GM12865 (cell line): ENCODE results near the gene XIRP1.

ENCODE experiments used
- DNase-seq: peaks from one replicate; pipeline ENCODE4 v3.0.0; 2010; ENCODE audit warnings: low read depth
- H3K4me3 ChIP-seq: 2 replicates; pipeline ENCODE4 v1.5.1; 2011; ENCODE audit warnings: mild to moderate bottlenecking, low read depth, low read length, control low read depth
- TF ChIP-seq, protein P1 (sequence below): IDR thresholded peaks from 2 replicates; pipeline ENCODE4 v1.5.1; 2011; ENCODE audit warnings: low read length, control low read depth, low read depth, inconsistent platforms; ENCODE audit not compliant: insufficient read depth; ENCODE audit errors: missing control alignments

Gene XIRP1

DNA sequence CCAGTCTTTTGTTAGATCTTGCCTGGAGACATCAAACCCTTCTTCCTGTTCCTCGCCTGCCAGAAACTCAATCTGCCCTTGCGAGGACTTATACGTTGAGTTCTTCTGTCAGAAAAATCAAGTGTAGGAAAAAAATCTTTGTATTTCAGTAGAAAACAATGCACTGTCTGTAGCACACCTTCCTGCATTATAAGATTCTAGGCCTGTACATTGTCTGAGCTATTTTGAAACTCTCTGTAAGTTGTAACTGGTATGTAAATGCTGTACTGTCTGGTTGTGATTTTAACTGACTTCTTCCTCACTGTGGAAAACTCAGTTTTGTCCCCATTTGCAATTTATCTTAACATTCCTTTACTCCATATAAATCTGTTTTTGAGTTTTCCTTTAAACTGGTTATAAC is 17.7 kb upstream of the XIRP1 start:
- H3K4me3 ChIP-seq, result no peak overlapping the region
- TF ChIP-seq, protein P1, sequence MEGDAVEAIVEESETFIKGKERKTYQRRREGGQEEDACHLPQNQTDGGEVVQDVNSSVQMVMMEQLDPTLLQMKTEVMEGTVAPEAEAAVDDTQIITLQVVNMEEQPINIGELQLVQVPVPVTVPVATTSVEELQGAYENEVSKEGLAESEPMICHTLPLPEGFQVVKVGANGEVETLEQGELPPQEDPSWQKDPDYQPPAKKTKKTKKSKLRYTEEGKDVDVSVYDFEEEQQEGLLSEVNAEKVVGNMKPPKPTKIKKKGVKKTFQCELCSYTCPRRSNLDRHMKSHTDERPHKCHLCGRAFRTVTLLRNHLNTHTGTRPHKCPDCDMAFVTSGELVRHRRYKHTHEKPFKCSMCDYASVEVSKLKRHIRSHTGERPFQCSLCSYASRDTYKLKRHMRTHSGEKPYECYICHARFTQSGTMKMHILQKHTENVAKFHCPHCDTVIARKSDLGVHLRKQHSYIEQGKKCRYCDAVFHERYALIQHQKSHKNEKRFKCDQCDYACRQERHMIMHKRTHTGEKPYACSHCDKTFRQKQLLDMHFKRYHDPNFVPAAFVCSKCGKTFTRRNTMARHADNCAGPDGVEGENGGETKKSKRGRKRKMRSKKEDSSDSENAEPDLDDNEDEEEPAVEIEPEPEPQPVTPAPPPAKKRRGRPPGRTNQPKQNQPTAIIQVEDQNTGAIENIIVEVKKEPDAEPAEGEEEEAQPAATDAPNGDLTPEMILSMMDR, result no peak
- no peak for DNase-seq

DNA sequence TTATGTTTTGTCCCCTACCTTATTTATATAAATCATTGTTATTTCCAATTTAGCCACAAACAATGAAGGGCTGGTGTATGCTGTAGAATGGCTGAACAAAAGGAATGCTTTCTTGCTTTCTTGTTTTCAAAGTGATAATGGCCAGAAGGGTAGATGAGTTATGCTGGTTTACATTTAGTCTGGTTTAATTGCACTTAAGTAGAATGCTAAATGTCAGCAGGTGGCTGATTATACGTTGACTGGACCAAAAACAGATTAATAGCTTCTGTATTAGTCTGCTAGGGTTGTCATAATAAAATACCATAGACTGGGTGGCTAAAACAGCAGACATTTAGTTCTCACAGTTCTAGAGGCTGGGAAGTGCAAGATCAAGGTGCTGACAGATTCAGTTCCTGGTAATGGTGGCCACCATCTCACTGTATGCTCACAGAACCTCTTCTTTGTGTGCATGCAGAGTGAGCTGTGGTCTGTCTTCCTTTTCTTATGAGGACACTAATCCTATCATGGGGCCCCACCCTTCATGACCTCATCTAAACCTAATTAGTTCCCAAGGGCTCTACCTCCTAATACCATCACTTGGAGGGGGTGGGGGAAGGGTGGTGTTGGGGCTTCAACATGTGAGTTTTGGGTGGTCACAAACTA is 17.1 kb upstream of the XIRP1 start:
- no peak overlapping the region for H3K4me3 ChIP-seq
- TF ChIP-seq, protein P1, result no peak

DNA sequence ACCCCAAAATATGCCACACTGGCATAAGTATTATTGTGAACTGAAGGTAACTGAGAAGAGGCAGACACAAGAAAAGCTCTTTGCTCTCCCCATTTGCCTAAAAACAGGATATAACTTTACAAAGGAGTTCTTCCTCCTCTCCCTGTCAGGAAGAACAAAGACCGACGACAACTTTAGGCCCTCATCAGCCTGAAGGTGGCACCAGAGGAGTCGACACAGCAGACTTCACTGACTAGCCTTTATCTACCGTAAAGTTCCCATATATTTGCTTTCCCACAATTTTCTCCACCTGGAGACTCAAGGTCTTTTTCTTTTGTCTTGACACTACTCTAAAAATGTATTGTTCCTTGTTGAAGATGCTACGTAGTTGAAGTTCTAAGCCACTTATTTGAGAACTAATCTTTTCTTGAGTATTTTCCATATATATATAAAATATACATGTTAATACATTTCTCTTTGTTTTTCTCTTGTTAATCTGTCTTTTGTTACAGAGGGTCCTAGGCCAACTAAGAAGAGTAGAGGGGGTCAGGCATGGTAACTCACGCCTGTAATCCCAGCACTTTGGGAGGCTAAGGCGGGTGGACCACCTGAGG is 16.2 kb upstream of the XIRP1 start:
- H3K4me3 ChIP-seq, result no peak overlapping the region
- DNase-seq, result peak; percentile 63
- TF ChIP-seq, protein P1, result peak; percentile 65

More for the DNA sequence above, 17.1 kb upstream of the XIRP1 start:
- DNase-seq, result no peak

DNA sequence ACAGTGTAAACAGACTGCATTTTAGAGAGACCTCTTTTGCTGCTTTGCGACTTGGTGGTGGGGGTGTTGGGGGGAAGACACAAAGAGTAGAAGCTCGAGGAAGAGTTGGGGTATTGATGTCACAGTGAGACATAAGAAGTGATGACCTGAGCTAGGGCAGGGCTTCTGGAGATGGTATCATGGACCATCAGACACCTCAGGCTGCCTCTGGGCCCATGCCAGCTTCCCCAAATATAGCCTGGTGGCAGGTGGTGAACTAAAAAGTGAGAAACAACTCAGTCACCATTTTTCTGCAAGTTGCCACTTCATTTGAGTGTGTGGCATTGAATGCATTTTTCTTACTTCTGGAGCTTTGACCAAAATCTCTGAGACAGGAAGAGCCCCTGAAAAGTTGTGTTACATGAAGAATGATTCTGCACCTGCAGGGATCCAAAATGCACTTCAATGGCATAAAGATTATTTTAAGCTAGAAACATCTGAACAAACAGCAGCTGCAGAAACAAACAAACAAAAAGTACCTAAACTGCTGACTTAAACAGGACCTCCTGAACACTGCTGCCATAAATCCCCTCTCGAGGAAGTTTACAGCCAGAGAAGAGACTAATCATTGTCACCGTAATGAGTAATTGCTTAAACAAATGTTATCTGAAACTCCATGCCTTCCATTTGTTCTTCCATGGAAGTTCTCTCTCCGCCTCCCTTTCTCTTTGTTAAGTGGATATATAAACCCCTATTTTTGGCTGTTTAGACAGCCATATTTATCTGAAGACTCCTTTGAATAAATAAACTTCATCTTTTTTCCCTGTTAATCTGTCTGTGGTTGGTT is 15.2 kb upstream of the XIRP1 start:
- TF ChIP-seq, protein P1, result no peak
- DNase-seq, result no peak
- H3K4me3 ChIP-seq, result no peak overlapping the region

DNA sequence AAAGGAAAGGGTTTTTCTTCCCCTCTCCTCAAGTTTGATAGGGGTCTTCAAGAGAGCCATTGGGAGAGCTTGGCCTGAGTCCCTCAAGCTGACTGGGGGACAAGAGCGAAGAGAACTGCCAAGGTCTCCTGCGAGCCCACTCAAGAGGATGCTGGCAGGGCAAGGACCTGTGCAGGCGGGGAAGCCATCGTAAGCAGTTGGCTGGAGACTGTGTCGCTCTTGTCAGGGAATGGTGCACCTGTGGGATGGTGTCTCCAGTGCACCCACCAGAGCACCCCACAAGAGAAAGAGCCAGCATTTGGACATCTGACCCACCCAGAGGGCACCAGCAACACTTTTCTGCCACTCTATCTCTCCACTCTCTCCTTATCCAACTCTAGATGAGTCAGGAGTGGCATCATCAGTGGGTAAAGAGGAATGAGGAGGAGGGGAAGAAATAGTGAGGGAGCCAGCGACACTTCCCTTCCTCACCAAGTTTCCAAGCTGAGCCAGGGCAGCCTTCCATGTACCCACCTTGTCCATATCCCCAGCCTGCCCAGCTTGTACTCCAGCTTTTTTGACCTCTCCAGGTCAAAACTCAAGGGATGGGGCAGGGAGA is 13.6 kb upstream of the XIRP1 start:
- TF ChIP-seq, protein P1, result no peak
- H3K4me3 ChIP-seq, result no peak overlapping the region
- DNase-seq, result no peak

DNA sequence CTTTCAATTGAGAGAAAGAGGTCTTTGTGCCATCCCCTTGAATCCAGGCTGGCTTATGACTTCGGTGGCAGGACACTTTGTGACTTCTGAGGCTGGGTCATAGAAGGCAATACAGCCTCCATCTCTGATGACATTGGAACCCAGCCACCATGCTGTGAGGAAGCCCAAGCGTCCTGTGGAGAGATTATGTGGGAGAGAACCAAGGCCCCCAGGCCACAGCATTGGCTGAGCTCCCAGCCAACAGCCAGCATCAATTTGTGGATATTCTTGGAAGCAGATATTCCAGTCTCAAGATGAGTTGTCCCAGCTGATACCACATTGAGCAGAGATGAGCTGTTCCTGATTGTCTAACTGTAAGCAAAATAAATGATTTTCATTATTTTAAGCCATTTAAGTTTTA is 12.7 kb upstream of the XIRP1 start:
- TF ChIP-seq, protein P1, result no peak
- DNase-seq, result no peak

More for the DNA sequence above, 12.7 kb upstream of the XIRP1 start:
- H3K4me3 ChIP-seq, result no peak overlapping the region
